Heart right ventricle (tissue), 16 donors: Measurements from ENCODE around the gene ARL13B. TPM values are rescaled to one million over a fixed set of nuclear protein-coding genes. Genes with fewer than 3 reads are reported as not detected.

Source experiments
- ATAC-seq, 8 donors: fragments of 200-7000 bp; cut with Tn5 transposase; one replicate each; pipeline ENCODE4 v1.9.1; 2020; ENCODE audit warnings: mild to moderate bottlenecking in 8 of 8, moderate library complexity in 8 of 8, moderate number of reproducible peaks in 1 of 8
- DNase-seq, 2 donors: peaks; one replicate each; pipeline ENCODE4 v3.0.0-alpha.2; 2020
- H3K27ac ChIP-seq, 10 donors: fragments of 200-600 bp; sonication (generic) in 2 of 10; one replicate each; pipeline versions ENCODE4 v1.5.0 to v1.8.0; 2020 to 2022; ENCODE audit warnings: mild to moderate bottlenecking in 3 of 10
- H3K27me3 ChIP-seq, 7 donors: fragments of 200-600 bp; one replicate each; pipeline ENCODE4 v1.8.0; 2021 to 2022; ENCODE audit warnings: mild to moderate bottlenecking in 2 of 7
- H3K36me3 ChIP-seq, 9 donors: fragments of 200-600 bp; sonication (generic) in 1 of 9; one replicate each; pipeline versions ENCODE4 v1.5.0 to v1.8.0; 2020 to 2022; ENCODE audit warnings: mild to moderate bottlenecking in 2 of 9
- H3K4me1 ChIP-seq, 9 donors: fragments of 200-600 bp; sonication (generic) in 1 of 9; one replicate each; pipeline versions ENCODE4 v1.5.0 to v1.8.0; 2020 to 2022; ENCODE audit warnings: mild to moderate bottlenecking in 4 of 9
- H3K4me3 ChIP-seq, 10 donors: fragments of 200-600 bp; sonication (generic) in 2 of 10; one replicate each; pipeline versions ENCODE4 v1.5.0 to v1.8.0; 2020 to 2022; ENCODE audit warnings: mild to moderate bottlenecking in 7 of 10, moderate library complexity in 2 of 10
- H3K9me3 ChIP-seq, 11 donors: fragments of 200-600 bp in 10 of 11; sonication (generic) in 2 of 11; one replicate each; pipeline versions ENCODE4 v1.5.0 to v1.8.0; 2013 to 2022; ENCODE audit warnings: mild to moderate bottlenecking in 2 of 11, control low read depth in 1 of 11, moderate library complexity in 1 of 11
- WGBS, 2 donors: extraction: QIAGEN DNeasy Blood & Tissue Kit; methylation state at CpG; one replicate each; pipeline ENCODE4 v1.1.7; 2013; ENCODE audit warnings: inconsistent platforms in 1 of 2; 5-methylcytosine and 5-hydroxymethylcytosine counted together
- intact Hi-C, 10 donors: fragments of 100-400 bp; cut with DNase I; formaldehyde crosslinking; loops; one replicate each; pipeline versions ENCODE4 v1.11.1 to v1.14.2; 2022
- polyA plus RNA-seq, 2 donors: library from polyadenylated mRNA; stranded (reverse); fragments of 200-250 nt; gene quantifications; one replicate each; pipeline ENCODE4 v1.2.3, GENCODE V29; 2013
- total RNA-seq, 10 donors: library from RNA; stranded (reverse); fragmentation: NEBNext Ultra II Directional in 3 of 10; extraction: Animal tissue kit (Norgen Biotek cat#: 25700) in 3 of 10; gene quantifications; one replicate each; pipeline versions ENCODE4 v1.2.1 to v1.2.4, GENCODE V29; 2021 to 2023
- TF ChIP-seq, protein P1 (sequence below), 9 donors: fragments of 200-600 bp; sonication (generic) in 2 of 9; IDR thresholded peaks; one replicate each; pipeline versions ENCODE4 v1.5.0 to v1.8.0; 2021 to 2022; ENCODE audit warnings: antibody characterized with exemption in 9 of 9, mild to moderate bottlenecking in 5 of 9, moderate library complexity in 1 of 9
- donor health status: Arrhythmogenic right ventricular cardiomyopathy.
- donor health status: ischemic (EF 13 %, LVEDD 7.1; RV severe dilation, severe dysfunction).
- donor health status: healthy with polysubstance abuse.
- donor health status: DM: no; HTN: yes; CAD: no.
- donor health status: DM: no; HTN: no; CAD: no.
- donor health status: ischemic (EF 25% LVEDD 6.9; RV normal size, moderate dysfunction).
- donor health status: ischemic (EF 25% LVEDD 5.7; RV mildly dilated, moderate dysfunction).
- donor health status: healthy.
- donor health status: DM: yes; HTN: yes; CAD: no.
- donor health status: Ischemic cardiomyopathy.
- donor health status: ischemic (EF 35%, LVEDD 5.7; RV mildly dilated, moderate dysfunction).
- donor health status: nonischemic (EF 11% LVEDD 7.7; RV severe dilation, severe dysfunction).
- donor health status: DM: yes; HTN: yes; CAD: no.
- donor health status: PGD.
- donor health status: ischemic (EF 29% LVEDD 5.4; RV normal size, mild dysfunction).
- donor health status: nonischemic (EF 23%, LVEDD 6.1; RV moderate dilation, normal function).

ARL13B gene
- total and polyA plus RNA-seq, 12 donors: 2.2 to 7.4 (median 4.3) TPM

DNA sequence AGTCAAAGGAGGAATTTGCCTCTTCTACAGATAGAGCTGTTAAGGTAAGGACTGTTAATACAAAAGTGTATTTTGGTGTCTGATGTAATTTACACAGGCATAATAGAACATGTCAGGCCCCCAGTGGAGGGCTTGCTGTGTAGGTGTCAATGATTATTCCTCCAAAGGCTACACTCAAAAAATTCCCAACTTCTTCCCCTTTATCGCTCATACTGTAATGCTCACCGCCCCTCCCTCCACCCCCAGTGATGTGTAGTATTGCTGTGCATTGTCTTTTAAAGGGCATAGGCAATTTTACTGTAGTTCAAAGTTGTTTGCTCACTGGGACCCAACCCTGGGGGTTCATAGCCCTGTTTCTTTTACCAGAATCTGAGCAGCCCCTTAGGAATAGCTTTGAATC is 115.2 kb downstream of the ARL13B start:
- intact Hi-C loops: no loop called here
- H3K27me3 ChIP-seq: no peaks in the 10 kb centered on the region
- no peak for ATAC-seq
- WGBS, 2 donors: 99 to 100% methylated on average over 2 of the region's 2 CpGs
- H3K4me1 ChIP-seq: peaks cover 0 to 8% (median 0%) of the 10 kb centered on the region in 9 donors
- TF ChIP-seq, protein P1, sequence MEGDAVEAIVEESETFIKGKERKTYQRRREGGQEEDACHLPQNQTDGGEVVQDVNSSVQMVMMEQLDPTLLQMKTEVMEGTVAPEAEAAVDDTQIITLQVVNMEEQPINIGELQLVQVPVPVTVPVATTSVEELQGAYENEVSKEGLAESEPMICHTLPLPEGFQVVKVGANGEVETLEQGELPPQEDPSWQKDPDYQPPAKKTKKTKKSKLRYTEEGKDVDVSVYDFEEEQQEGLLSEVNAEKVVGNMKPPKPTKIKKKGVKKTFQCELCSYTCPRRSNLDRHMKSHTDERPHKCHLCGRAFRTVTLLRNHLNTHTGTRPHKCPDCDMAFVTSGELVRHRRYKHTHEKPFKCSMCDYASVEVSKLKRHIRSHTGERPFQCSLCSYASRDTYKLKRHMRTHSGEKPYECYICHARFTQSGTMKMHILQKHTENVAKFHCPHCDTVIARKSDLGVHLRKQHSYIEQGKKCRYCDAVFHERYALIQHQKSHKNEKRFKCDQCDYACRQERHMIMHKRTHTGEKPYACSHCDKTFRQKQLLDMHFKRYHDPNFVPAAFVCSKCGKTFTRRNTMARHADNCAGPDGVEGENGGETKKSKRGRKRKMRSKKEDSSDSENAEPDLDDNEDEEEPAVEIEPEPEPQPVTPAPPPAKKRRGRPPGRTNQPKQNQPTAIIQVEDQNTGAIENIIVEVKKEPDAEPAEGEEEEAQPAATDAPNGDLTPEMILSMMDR (IDR thresholded peaks at IDR 0.05): no peak
- H3K36me3 ChIP-seq: peaks cover 0 to 97% (median 34%) of the 10 kb centered on the region in 9 donors
- no peak overlapping the region for H3K4me3 ChIP-seq
- H3K9me3 ChIP-seq: no peaks in the 10 kb centered on the region
- DNase-seq: no peak
- H3K27ac ChIP-seq: no peak overlapping the region

DNA sequence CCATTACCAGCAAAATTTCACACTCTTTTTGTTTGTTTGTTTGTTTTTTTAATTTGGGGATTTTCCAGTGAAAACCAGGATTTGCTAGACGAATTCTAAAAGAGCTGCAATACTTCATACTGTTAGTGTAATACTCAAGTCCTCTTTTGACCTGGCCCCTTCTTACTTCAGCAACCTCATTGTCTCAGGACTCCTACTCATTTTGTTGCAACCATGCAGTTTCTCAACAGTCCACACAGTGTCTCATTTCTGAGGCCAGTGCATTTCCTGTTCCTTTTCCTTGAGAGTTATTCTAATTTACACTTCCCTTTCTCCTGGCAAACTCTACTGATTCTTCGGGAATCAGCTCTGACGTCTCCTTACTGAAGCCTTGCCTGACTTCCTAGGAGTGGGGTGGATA is 118.5 kb downstream of the ARL13B start:
- H3K27ac ChIP-seq: peak overlapping the region in 1 of 10 donors; percentile 28
- H3K36me3 ChIP-seq: peaks cover 0 to 97% (median 38%) of the 10 kb centered on the region in 9 donors
- H3K9me3 ChIP-seq: no peaks in the 10 kb centered on the region
- no peak overlapping the region for H3K4me3 ChIP-seq
- H3K27me3 ChIP-seq: no peaks in the 10 kb centered on the region
- TF ChIP-seq, protein P1 (IDR thresholded peaks at IDR 0.05): no peak
- DNase-seq (no peak), ATAC-seq (peak in 1 of 8 donors; percentile 61)
- peaks cover 0 to 8% (median 0%) of the 10 kb centered on the region in 9 donors for H3K4me1 ChIP-seq
- intact Hi-C loops: no loop called here
- 54 to 79% methylated on average over 3 of the region's 3 CpGs for WGBS, 2 donors

DNA sequence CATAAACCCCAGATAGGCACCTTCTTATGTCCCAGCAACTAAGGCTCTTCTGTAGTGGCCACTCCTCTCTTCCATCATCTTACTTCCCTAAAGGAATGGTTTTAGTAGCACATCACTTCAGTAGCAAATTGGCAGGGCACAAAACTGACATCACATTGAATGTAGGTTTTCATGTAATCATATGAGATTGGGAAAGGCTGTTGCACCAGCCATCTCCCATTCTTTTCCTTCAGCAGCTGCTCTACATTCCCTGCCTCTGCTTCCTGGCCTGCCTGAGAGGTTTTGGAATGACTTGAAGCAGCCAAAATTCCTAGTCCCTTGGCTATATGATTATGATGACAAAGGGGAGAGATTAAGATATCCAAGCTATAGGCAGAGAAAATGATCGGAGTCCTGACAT is 119.4 kb downstream of the ARL13B start:
- DNase-seq: no peak
- Histone ChIP-seq H3K36me3 (peaks cover 0 to 99% (median 38%) of the 10 kb centered on the region in 9 donors), H3K9me3 (no peaks in the 10 kb centered on the region), H3K4me3 (no peak overlapping the region), H3K4me1 (peaks cover 0 to 8% (median 0%) of the 10 kb centered on the region in 9 donors), H3K27me3 (no peaks in the 10 kb centered on the region), H3K27ac (no peak overlapping the region)
- TF ChIP-seq, protein P1 (IDR thresholded peaks at IDR 0.05): no peak
- no peak for ATAC-seq
- intact Hi-C loops: no loop called here
- WGBS, 2 donors: 83 to 86% methylated on average over 1 of the region's 1 CpG

DNA sequence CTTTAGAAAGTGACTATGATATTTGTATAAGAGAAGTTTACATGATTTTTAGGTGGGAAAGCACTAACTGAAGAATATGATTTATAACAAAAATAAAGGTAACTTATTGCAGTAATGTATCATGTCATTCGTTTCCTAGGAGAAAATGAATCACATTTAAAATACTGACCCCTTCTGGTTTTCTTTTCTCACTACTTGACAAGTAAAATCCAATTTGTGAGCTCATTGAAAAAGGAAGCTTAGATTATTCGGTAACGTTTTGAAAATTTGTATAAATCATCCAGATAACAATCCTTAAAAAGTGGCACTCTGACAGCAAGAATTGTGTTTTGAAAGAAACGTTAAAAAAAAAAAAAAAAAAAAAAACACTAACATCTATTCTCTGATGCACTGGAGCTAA is 121.9 kb downstream of the ARL13B start:
- H3K9me3 ChIP-seq: no peaks in the 10 kb centered on the region
- no peak for DNase-seq
- TF ChIP-seq, protein P1 (IDR thresholded peaks at IDR 0.05): no peak
- no peak overlapping the region for H3K4me3 ChIP-seq
- no peak overlapping the region for H3K27ac ChIP-seq
- no peaks in the 10 kb centered on the region for H3K27me3 ChIP-seq
- intact Hi-C loops: no loop called here
- peaks cover 0 to 8% (median 0%) of the 10 kb centered on the region in 9 donors for H3K4me1 ChIP-seq
- no peak for ATAC-seq
- 73 to 77% methylated on average over 4 of the region's 4 CpGs for WGBS, 2 donors
- H3K36me3 ChIP-seq: peaks cover 0 to 91% (median 27%) of the 10 kb centered on the region in 9 donors

Other genes with a start within 250 kb of the ARL13B start
- 100 to 1,000 TPM in 2 of 10 donors, 10 to 100 TPM in 8; 13.9 to 147 (median 47.1) TPM for gene PROS1, start 6.3 kb upstream of the ARL13B start, total RNA-seq
- gene PROS1, start 6.3 kb upstream of the ARL13B start, polyA plus RNA-seq: 10 to 100 TPM; 13.0 to 17.2 TPM
- under 1 TPM in 3 of 10 donors, not detected in 7; 0.19 to 0.28 (median 0.21) TPM for gene STX19, start 48.4 kb downstream of the ARL13B start, total RNA-seq
- gene STX19, start 48.4 kb downstream of the ARL13B start, polyA plus RNA-seq: under 1 TPM; 0.09 to 0.22 TPM
- gene DHFR2, start 82.8 kb downstream of the ARL13B start, total RNA-seq: 1 to 10 TPM; 2.6 to 4.9 (median 3.0) TPM
- gene DHFR2, start 82.8 kb downstream of the ARL13B start, polyA plus RNA-seq: 1 to 10 TPM; 1.6 to 2.5 TPM
- gene NSUN3, start 82.9 kb downstream of the ARL13B start, total RNA-seq: 1 to 10 TPM; 5.9 to 9.6 (median 7.1) TPM
- gene NSUN3, start 82.9 kb downstream of the ARL13B start, polyA plus RNA-seq: 1 to 10 TPM; 3.3 to 4.1 TPM